GM23338 (cell line): ENCODE results near the gene CRTC1. TPM values are rescaled to one million over a fixed set of nuclear protein-coding genes. Genes with fewer than 3 reads are reported as not detected.

Experiments used
- ATAC-seq: fragments of 200-7000 bp; cut with Tn5 transposase; 3 replicates; pipeline ENCODE4 v1.9.1; 2020
- DNase-seq: peaks from one replicate; pipeline ENCODE4 v3.0.0-alpha.2; 2015; ENCODE audit warnings: low spot score
- H2AFZ ChIP-seq: fragments of 200-600 bp; sonication (generic); 2 replicates; pipeline ENCODE4 v1.8.0; 2016; ENCODE audit warnings: antibody characterized with exemption, mild to moderate bottlenecking, moderate library complexity
- H3F3A ChIP-seq: fragments of 200-600 bp; sonication (generic); replicated peaks from 2 replicates; pipeline ENCODE4 v1.8.0; 2017; ENCODE audit warnings: antibody characterized with exemption, mixed run types, low read depth
- H3K27ac ChIP-seq: fragments of 200-600 bp; sonication (generic); 2 replicates; pipeline ENCODE4 v1.6.1; 2016; ENCODE audit warnings: low read depth
- H3K27me3 ChIP-seq: fragments of 200-600 bp; sonication (generic); 2 replicates; pipeline ENCODE4 v1.8.0; 2016; ENCODE audit warnings: mild to moderate bottlenecking, mixed run types, moderate library complexity; ENCODE audit not compliant: insufficient read depth
- H3K36me3 ChIP-seq: fragments of 200-600 bp; sonication (generic); 2 replicates; pipeline ENCODE4 v1.8.0; 2016; ENCODE audit warnings: mild to moderate bottlenecking; ENCODE audit not compliant: insufficient read depth
- H3K4me1 ChIP-seq: fragments of 200-600 bp; sonication (generic); 2 replicates; pipeline ENCODE4 v1.8.0; 2016; ENCODE audit warnings: mild to moderate bottlenecking, moderate library complexity; ENCODE audit not compliant: insufficient read depth
- H3K4me2 ChIP-seq: fragments of 200-600 bp; sonication (generic); 2 replicates; pipeline ENCODE4 v1.7.1; 2017; ENCODE audit warnings: mixed run types
- H3K4me3 ChIP-seq: fragments of 200-600 bp; sonication (generic); 2 replicates; pipeline ENCODE4 v1.6.1; 2016; ENCODE audit warnings: mixed run types
- H3K79me2 ChIP-seq: fragments of 200-600 bp; sonication (generic); replicated peaks from 2 replicates; pipeline ENCODE4 v1.8.0; 2017; ENCODE audit warnings: mild to moderate bottlenecking; ENCODE audit not compliant: insufficient read depth
- H3K9me2 ChIP-seq: fragments of 200-600 bp; sonication (generic); 2 replicates; pipeline ENCODE4 v1.8.0; 2017; ENCODE audit not compliant: insufficient read depth
- H4K20me1 ChIP-seq: fragments of 200-600 bp; sonication (generic); replicated peaks from 2 replicates; pipeline ENCODE4 v1.8.0; 2017; ENCODE audit warnings: mild to moderate bottlenecking; ENCODE audit not compliant: insufficient read depth
- H3K27ac Mint-ChIP-seq: 2 replicates; pipeline ENCODE4 v1.8.0; 2020; ENCODE audit warnings: inconsistent platforms, mild to moderate bottlenecking, moderate library complexity, mixed read lengths
- H3K27me3 Mint-ChIP-seq: 3 replicates; pipeline ENCODE4 v1.8.0; 2022; ENCODE audit warnings: low read depth, mild to moderate bottlenecking, moderate library complexity, mixed read lengths, inconsistent platforms; ENCODE audit not compliant: insufficient read depth, poor library complexity
- H3K36me3 Mint-ChIP-seq: 3 replicates; pipeline ENCODE4 v1.8.0; 2021; ENCODE audit warnings: low read depth, mild to moderate bottlenecking, inconsistent platforms, moderate library complexity, mixed read lengths
- H3K4me1 Mint-ChIP-seq: 3 replicates; pipeline ENCODE4 v1.8.0; 2020; ENCODE audit warnings: mild to moderate bottlenecking, inconsistent platforms, mixed read lengths
- H3K4me3 Mint-ChIP-seq: 3 replicates; pipeline ENCODE4 v1.8.0; 2021; ENCODE audit warnings: moderate library complexity, mild to moderate bottlenecking, inconsistent platforms, mixed read lengths
- H3K9me3 Mint-ChIP-seq: 3 replicates; pipeline ENCODE4 v1.8.0; 2020; ENCODE audit warnings: moderate library complexity, mild to moderate bottlenecking, inconsistent platforms, mixed read lengths
- CTCF ChIP-seq, 2 experiments: fragments of 200-600 bp in 1 of 2; sonication (generic) in 1 of 2; conservative IDR thresholded peaks; 2 replicates each; pipeline versions ENCODE4 v1.5.1 to v1.6.1; 2016 to 2017; ENCODE audit warnings: antibody characterized with exemption in 2 of 2, low read depth in 2 of 2, mild to moderate bottlenecking in 2 of 2, moderate library complexity in 1 of 2
- ETS1 ChIP-seq: IDR thresholded peaks from 2 replicates; pipeline ENCODE4 v1.6.1; 2016; ENCODE audit warnings: antibody characterized with exemption
- EZH2phosphoT487 ChIP-seq: fragments of 200-600 bp; sonication (generic); IDR thresholded peaks from one replicate; pipeline ENCODE4 v1.8.1; 2018; ENCODE audit warnings: antibody characterized with exemption; ENCODE audit not compliant: unreplicated experiment
- JUNB ChIP-seq: IDR thresholded peaks from one replicate; pipeline ENCODE4 v1.6.1; 2016; ENCODE audit warnings: antibody characterized with exemption; ENCODE audit not compliant: unreplicated experiment
- NANOG ChIP-seq: IDR thresholded peaks from 2 replicates; pipeline ENCODE4 v1.6.1; 2016; ENCODE audit warnings: antibody characterized with exemption, borderline replicate concordance
- POLR2AphosphoS5 ChIP-seq: IDR thresholded peaks from 2 replicates; pipeline ENCODE4 v1.6.1; 2016; ENCODE audit warnings: antibody characterized with exemption, low read depth
- STAT1 ChIP-seq: IDR thresholded peaks from one replicate; pipeline ENCODE4 v1.6.1; 2016; ENCODE audit warnings: antibody characterized with exemption; ENCODE audit not compliant: unreplicated experiment
- ZNF114 ChIP-seq: fragments of 250-450 bp; sonication (Bioruptor Pico); IDR thresholded peaks from 2 replicates; pipeline ENCODE4 v1.5.0; 2020; ENCODE audit warnings: mild to moderate bottlenecking, moderate library complexity
- ZNF331 ChIP-seq: fragments of 250-450 bp; sonication (Bioruptor Pico); IDR thresholded peaks from 2 replicates; pipeline ENCODE4 v1.5.0; 2020; ENCODE audit warnings: low read depth, mild to moderate bottlenecking, moderate library complexity
- ZNF462 ChIP-seq: fragments of 250-450 bp; sonication (Bioruptor Pico); IDR thresholded peaks from 2 replicates; pipeline ENCODE4 v1.5.0; 2020; ENCODE audit warnings: mild to moderate bottlenecking, moderate library complexity
- polyA plus RNA-seq: library from polyadenylated mRNA; unstranded; fragments of >200 nt; fragmentation: Nextera tagmentation; extraction: Ambion mirVana; gene quantifications from 2 replicates; pipeline ENCODE4 v1.2.1, GENCODE V29; 2016
- total RNA-seq: library from RNA; depleted of rRNA; stranded (reverse); fragments of >200 nt; shearing (Covaris generic); gene quantifications from 2 replicates; pipeline ENCODE4 v1.2.3, GENCODE V29; 2014

The CRTC1 gene
- total and polyA plus RNA-seq, 2 experiments from 2014 or later, result 5.4 to 8.4 TPM

DNA sequence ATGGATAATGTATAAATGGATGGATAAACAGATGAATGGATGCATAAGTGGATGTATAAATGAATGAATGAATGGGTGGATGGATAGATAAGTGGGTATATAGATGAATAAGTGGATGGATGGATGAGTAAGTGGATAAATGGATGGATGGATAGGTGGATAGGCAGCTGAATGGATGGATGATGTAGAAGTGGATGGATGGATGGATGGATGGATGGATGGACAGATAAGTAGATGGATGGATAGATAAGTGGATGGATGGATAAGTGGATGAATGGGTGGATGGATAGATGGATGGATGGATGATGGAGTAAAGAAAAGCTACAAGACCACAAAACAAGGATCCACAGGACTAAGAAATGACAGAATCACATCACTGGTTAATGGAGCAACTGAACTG, 116.6 kb downstream of the CRTC1 start (continued):
- no peak for TF ChIP-seq ETS1
- TF ChIP-seq NANOG, result no peak

GRCh38 chr19:18800636-18801035, 117.2 kb downstream of the CRTC1 start:
- H3K9me2 ChIP-seq, result no peaks in the 10 kb centered on the region
- no peaks in the 10 kb centered on the region for H3K79me2 ChIP-seq
- no peaks in the 10 kb centered on the region for H3K36me3 Mint-ChIP-seq
- H3F3A ChIP-seq, result no peaks in the 10 kb centered on the region
- peaks cover 61% of the 10 kb centered on the region for H3K27me3 ChIP-seq
- no peak overlapping the region for H3K27ac Mint-ChIP-seq
- H3K27ac ChIP-seq, result no peak overlapping the region
- peaks cover 35% of the 10 kb centered on the region for H3K27me3 Mint-ChIP-seq
- no peaks in the 10 kb centered on the region for H4K20me1 ChIP-seq
- H3K9me3 Mint-ChIP-seq, result peaks cover 3% of the 10 kb centered on the region
- no peak for TF ChIP-seq CTCF (conservative IDR thresholded peaks at IDR 0.05; ENCODE audit: low read depth in 2 of 2)
- no peak for TF ChIP-seq STAT1
- no peak for TF ChIP-seq EZH2phosphoT487
- no peak for TF ChIP-seq ETS1
- no peak for TF ChIP-seq JUNB
- no peak for TF ChIP-seq ZNF114 (CRISPR knock-in tag)
- TF ChIP-seq NANOG, result no peak
- TF ChIP-seq ZNF331, result no peak
- no peak for TF ChIP-seq POLR2AphosphoS5
- no peak for TF ChIP-seq ZNF462 (CRISPR knock-in tag)
- H3K36me3 ChIP-seq, result no peaks in the 10 kb centered on the region
- no peaks in the 10 kb centered on the region for H3K4me1 Mint-ChIP-seq
- H3K4me2 ChIP-seq, result no peak overlapping the region
- H3K4me3 Mint-ChIP-seq, result no peak overlapping the region
- H3K4me1 ChIP-seq, result no peaks in the 10 kb centered on the region
- DNase-seq, result no peak
- H2AFZ ChIP-seq, result no peak overlapping the region
- no peak overlapping the region for H3K4me3 ChIP-seq
- no peak for ATAC-seq
